Measurements from ENCODE around the gene DUSP18.
A peak's percentile ranks its signal among the peaks of the same experiment; 100 is the strongest.
"Not testable (repeated sequence)": the region's sequence is repeated elsewhere in the genome, so short reads cannot be mapped to it uniquely, and the experiment has no call there.

DUSP18 gene

GRCh38 chr22:30679895-30680690 lies 12.4 kb upstream of the DUSP18 start:
- DNase-seq (ENCODE audit: low read depth in 1 of 2, low spot score in 1 of 2): not testable (repeated sequence)

GRCh38 chr22:30676565-30676964 lies 8.9 kb upstream of the DUSP18 start:
- DNase-seq (ENCODE audit: low read depth in 1 of 2, low spot score in 1 of 2): not testable (repeated sequence)

- DNase-seq (ENCODE audit: low read depth in 1 of 2, low spot score in 1 of 2): no peak
Observed at GRCh38 chr22:30675436-30675835, 7.8 kb upstream of the DUSP18 start.

GRCh38 chr22:30674482-30674881 lies 6.8 kb upstream of the DUSP18 start:
- DNase-seq (ENCODE audit: low read depth in 1 of 2, low spot score in 1 of 2): no peak

- no peak for DNase-seq (ENCODE audit: low read depth in 1 of 2, low spot score in 1 of 2)
Observed at GRCh38 chr22:30673136-30673535, 5.5 kb upstream of the DUSP18 start.

GRCh38 chr22:30671071-30671470 lies 3.4 kb upstream of the DUSP18 start:
- DNase-seq (ENCODE audit: low read depth in 1 of 2, low spot score in 1 of 2): no peak

- DNase-seq (ENCODE audit: low read depth in 1 of 2, low spot score in 1 of 2): no peak
Observed at GRCh38 chr22:30668386-30668710, 673 bp upstream of the DUSP18 start.

GRCh38 chr22:30667107-30667493 lies 575 bp downstream of the DUSP18 start:
- DNase-seq (ENCODE audit: low read depth in 1 of 2, low spot score in 1 of 2): no peak

- no peak for DNase-seq (ENCODE audit: low read depth in 1 of 2, low spot score in 1 of 2)
Observed at GRCh38 chr22:30665786-30666185, 1.9 kb downstream of the DUSP18 start.

- no peak for DNase-seq (ENCODE audit: low read depth in 1 of 2, low spot score in 1 of 2)
Observed at GRCh38 chr22:30665266-30665665, 2.4 kb downstream of the DUSP18 start.

- no peak for DNase-seq (ENCODE audit: low read depth in 1 of 2, low spot score in 1 of 2)
Observed at GRCh38 chr22:30664798-30665197, 2.9 kb downstream of the DUSP18 start.

- DNase-seq (ENCODE audit: low read depth in 1 of 2, low spot score in 1 of 2): no peak
Observed at GRCh38 chr22:30662040-30662439, 5.6 kb downstream of the DUSP18 start.

GRCh38 chr22:30655532-30655931 lies 12.1 kb downstream of the DUSP18 start:
- DNase-seq (ENCODE audit: low read depth in 1 of 2, low spot score in 1 of 2): no peak

GRCh38 chr22:30654361-30654760 lies 13.3 kb downstream of the DUSP18 start:
- no peak for DNase-seq (ENCODE audit: low read depth in 1 of 2, low spot score in 1 of 2)

GRCh38 chr22:30652852-30653251 lies 14.8 kb downstream of the DUSP18 start:
- no peak for DNase-seq (ENCODE audit: low read depth in 1 of 2, low spot score in 1 of 2)

- DNase-seq (ENCODE audit: low read depth in 1 of 2, low spot score in 1 of 2): no peak
Observed at GRCh38 chr22:30650508-30651116, 17.1 kb downstream of the DUSP18 start.

GRCh38 chr22:30649430-30650007 lies 18.2 kb downstream of the DUSP18 start:
- DNase-seq (ENCODE audit: low read depth in 1 of 2, low spot score in 1 of 2): peak; percentile 66 to 85

GRCh38 chr22:30648825-30649224 lies 18.9 kb downstream of the DUSP18 start:
- no peak for DNase-seq (ENCODE audit: low read depth in 1 of 2, low spot score in 1 of 2)

- no peak for DNase-seq (ENCODE audit: low read depth in 1 of 2, low spot score in 1 of 2)
Observed at GRCh38 chr22:30647536-30647935, 20.1 kb downstream of the DUSP18 start.

- no peak for DNase-seq (ENCODE audit: low read depth in 1 of 2, low spot score in 1 of 2)
Observed at GRCh38 chr22:30646518-30647160, 21.0 kb downstream of the DUSP18 start.

GRCh38 chr22:30643055-30643875 lies 24.4 kb downstream of the DUSP18 start:
- DNase-seq (ENCODE audit: low read depth in 1 of 2, low spot score in 1 of 2): no peak

Measured in activated CD4-positive, alpha-beta T cell treated with anti-CD3 and anti-CD28 coated beads, Interleukin-2, amount 50 U/mL, for 24 hours (primary cell).